Lung (tissue), 12 donors: ENCODE results near the gene MRPL44. TPM values are rescaled to one million over a fixed set of nuclear protein-coding genes. Genes with fewer than 3 reads are reported as not detected.

Source experiments
- ATAC-seq: fragments of 200-7000 bp; cut with Tn5 transposase; one replicate; pipeline ENCODE4 v1.9.1; 2020; ENCODE audit warnings: moderate number of reproducible peaks; ENCODE audit not compliant: insufficient read depth, low FRiP score
- DNase-seq, 3 donors: peaks; one replicate each; pipeline ENCODE4 v3.0.0-alpha.2; 2013 to 2017
- H3K27ac ChIP-seq, 2 donors: one replicate each; pipeline ENCODE4 v1.5.1; 2013; ENCODE audit warnings: mild to moderate bottlenecking in 2 of 2, moderate library complexity in 2 of 2, control low read depth in 1 of 2, inconsistent platforms in 1 of 2, low read depth in 1 of 2, low read length in 1 of 2
- H3K27me3 ChIP-seq, 3 donors: one replicate each; pipeline ENCODE4 v1.5.1; 2013; ENCODE audit warnings: low read length in 2 of 3; ENCODE audit not compliant: control insufficient read depth in 3 of 3, insufficient read depth in 3 of 3
- H3K36me3 ChIP-seq, 4 donors: one replicate each; pipeline ENCODE4 v1.5.1; 2013; ENCODE audit warnings: low read length in 4 of 4, mild to moderate bottlenecking in 1 of 4, moderate library complexity in 1 of 4; ENCODE audit not compliant: control insufficient read depth in 4 of 4, insufficient read depth in 4 of 4
- H3K4me1 ChIP-seq, 5 donors: one replicate each; pipeline ENCODE4 v1.5.1; 2013; ENCODE audit warnings: low read length in 5 of 5, mild to moderate bottlenecking in 2 of 5, moderate library complexity in 1 of 5; ENCODE audit not compliant: control insufficient read depth in 5 of 5, insufficient read depth in 5 of 5
- H3K4me3 ChIP-seq: one replicate; pipeline ENCODE4 v1.5.1; 2013; ENCODE audit warnings: mild to moderate bottlenecking, control low read depth, moderate library complexity
- H3K9ac ChIP-seq, 2 donors: one replicate each; pipeline ENCODE4 v1.5.1; 2013; ENCODE audit warnings: low read length in 2 of 2, control low read depth in 1 of 2; ENCODE audit not compliant: insufficient read depth in 1 of 2
- H3K9me3 ChIP-seq, 4 donors: one replicate each; pipeline ENCODE4 v1.5.1; 2013; ENCODE audit warnings: low read length in 3 of 4, mild to moderate bottlenecking in 1 of 4, moderate library complexity in 1 of 4; ENCODE audit not compliant: control insufficient read depth in 4 of 4, insufficient read depth in 3 of 4
- WGBS, 2 donors: extraction: QIAGEN DNeasy Blood & Tissue Kit; methylation state at CpG; one replicate each; pipeline ENCODE4 v1.1.7; 2013; 5-methylcytosine and 5-hydroxymethylcytosine counted together
- polyA plus RNA-seq, 2 donors: library from polyadenylated mRNA; stranded (reverse); fragments of 200-250 nt; gene quantifications; one replicate each; pipeline ENCODE4 v1.2.1, GENCODE V29; 2013
- total RNA-seq, 2 donors: library from RNA; depleted of rRNA in 1 of 2; stranded (reverse); fragments of >200 nt in 1 of 2; gene quantifications; one replicate each; pipeline ENCODE4 v1.2.1, GENCODE V29; 2014 to 2021
- TF ChIP-seq, protein P1 (sequence below): IDR thresholded peaks from 2 replicates; pipeline ENCODE4 v1.5.1; 2012; ENCODE audit warnings: mild to moderate bottlenecking; ENCODE audit errors: control extremely low read depth, extremely low read depth
- donor health status: control.
- donor health status: control.
- donor health status: Bipolar disorder and iron deficiency.
- donor health status: healthy.
- donor health status: DM: yes; HTN: yes; CAD: no.

The MRPL44 gene
- total and polyA plus RNA-seq, 4 donors: 20.4 to 23.1 (median 21.5) TPM

DNA sequence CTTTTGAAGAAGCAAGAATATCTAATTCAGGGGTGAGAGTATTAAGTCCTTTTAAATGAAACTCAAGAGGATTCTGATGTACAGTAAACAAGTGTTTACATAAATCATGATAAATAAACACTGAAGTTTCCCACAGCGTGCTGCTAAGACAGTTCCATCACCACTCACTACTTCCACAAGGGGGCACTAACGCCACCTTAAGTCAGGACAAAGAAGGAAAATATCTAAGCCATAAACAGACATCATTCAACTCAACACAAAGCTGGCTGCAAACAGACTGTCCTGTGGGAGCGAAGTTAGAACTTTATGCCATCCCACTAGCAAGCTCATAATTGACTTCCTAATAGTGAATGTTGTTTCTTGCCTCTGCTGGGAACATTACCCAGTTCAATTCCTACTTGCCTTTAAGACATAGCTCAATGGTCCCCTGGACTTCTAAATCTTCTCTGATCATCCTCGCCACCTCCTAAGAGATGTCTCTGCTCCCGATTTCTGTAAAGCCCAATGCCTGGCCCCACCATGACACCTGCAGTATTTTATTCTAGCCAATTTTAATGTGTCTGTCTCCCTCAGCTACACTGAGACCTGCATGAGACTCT lies 36.5 kb downstream of the MRPL44 start:
- DNase-seq (peak; percentile 71 to 95 (median 89)), ATAC-seq (no peak)
- Histone ChIP-seq H3K27ac (no peak overlapping the region), H3K4me3 (no peak overlapping the region), H3K9ac (no peak overlapping the region), H3K9me3 (no peaks in the 10 kb centered on the region), H3K36me3 (peaks cover 0 to 7% (median 3%) of the 10 kb centered on the region in 4 donors), H3K27me3 (no peaks in the 10 kb centered on the region), H3K4me1 (peaks cover 0 to 14% (median 1%) of the 10 kb centered on the region in 5 donors)
- 32 to 41% methylated on average over 5 of the region's 5 CpGs for WGBS, 2 donors
- TF ChIP-seq, protein P1, sequence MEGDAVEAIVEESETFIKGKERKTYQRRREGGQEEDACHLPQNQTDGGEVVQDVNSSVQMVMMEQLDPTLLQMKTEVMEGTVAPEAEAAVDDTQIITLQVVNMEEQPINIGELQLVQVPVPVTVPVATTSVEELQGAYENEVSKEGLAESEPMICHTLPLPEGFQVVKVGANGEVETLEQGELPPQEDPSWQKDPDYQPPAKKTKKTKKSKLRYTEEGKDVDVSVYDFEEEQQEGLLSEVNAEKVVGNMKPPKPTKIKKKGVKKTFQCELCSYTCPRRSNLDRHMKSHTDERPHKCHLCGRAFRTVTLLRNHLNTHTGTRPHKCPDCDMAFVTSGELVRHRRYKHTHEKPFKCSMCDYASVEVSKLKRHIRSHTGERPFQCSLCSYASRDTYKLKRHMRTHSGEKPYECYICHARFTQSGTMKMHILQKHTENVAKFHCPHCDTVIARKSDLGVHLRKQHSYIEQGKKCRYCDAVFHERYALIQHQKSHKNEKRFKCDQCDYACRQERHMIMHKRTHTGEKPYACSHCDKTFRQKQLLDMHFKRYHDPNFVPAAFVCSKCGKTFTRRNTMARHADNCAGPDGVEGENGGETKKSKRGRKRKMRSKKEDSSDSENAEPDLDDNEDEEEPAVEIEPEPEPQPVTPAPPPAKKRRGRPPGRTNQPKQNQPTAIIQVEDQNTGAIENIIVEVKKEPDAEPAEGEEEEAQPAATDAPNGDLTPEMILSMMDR: peak; percentile 79

DNA sequence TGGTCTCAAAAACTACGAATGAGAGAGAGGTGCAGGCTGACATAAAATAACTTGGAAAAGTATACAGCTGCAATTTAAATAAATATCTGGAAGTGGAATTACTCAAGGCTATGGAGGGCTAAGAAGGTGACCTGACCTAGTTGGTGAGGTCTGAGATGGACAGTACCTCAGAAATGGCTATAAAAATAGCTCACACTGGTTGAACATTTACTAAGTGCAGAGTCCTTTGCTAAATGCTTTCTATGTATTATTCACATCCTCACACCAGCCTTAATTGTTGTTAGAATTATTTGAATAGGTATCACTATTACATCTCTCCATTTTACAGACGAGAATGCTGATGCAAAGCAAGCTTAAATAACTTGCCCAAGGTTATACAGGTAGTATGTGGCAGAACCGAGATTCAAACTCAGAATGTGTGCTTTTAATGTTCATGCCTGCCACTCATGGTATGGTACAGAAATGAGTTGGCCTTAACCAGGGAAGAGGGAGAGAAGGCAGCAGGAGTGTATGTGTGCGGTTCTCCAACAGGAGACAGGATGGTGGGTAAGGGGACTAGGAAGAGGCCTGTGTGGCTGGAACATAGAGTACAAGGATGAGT lies 37.4 kb downstream of the MRPL44 start:
- TF ChIP-seq, protein P1: no peak
- no peak overlapping the region for H3K27ac ChIP-seq
- WGBS, 2 donors: 87 to 94% methylated on average over 4 of the region's 4 CpGs
- no peak overlapping the region for H3K9ac ChIP-seq
- H3K9me3 ChIP-seq: no peaks in the 10 kb centered on the region
- no peak overlapping the region for H3K4me3 ChIP-seq
- ATAC-seq: no peak
- H3K4me1 ChIP-seq: peaks cover 0 to 23% (median 0%) of the 10 kb centered on the region in 5 donors
- no peaks in the 10 kb centered on the region for H3K27me3 ChIP-seq
- peaks cover 0 to 3% (median under 1%) of the 10 kb centered on the region in 4 donors for H3K36me3 ChIP-seq
- no peak for DNase-seq

DNA sequence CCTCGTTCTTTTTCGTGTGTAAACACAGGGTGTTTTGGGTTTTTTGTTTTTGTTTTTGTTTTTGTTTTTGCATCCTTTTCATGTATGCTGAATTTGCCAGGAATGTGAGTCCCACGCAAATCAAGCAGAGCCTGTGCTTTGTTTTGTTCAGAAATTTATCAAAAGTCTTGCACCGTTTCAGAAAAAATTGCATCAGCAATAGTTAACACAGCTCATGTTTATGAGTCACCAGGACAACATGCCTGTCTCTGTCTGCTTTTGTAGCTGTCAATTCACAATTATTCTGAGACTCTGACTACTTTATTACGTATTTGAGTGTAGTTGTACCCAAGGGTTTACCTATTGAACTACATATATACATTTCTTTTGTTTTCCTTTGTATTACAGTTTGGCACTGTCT lies 38.3 kb downstream of the MRPL44 start:
- Histone ChIP-seq H3K36me3 (peaks cover 0 to 2% (median 0%) of the 10 kb centered on the region in 4 donors), H3K9ac (no peak overlapping the region), H3K27ac (no peak overlapping the region), H3K4me3 (no peak overlapping the region), H3K27me3 (no peaks in the 10 kb centered on the region), H3K9me3 (no peaks in the 10 kb centered on the region), H3K4me1 (peaks cover 0 to 28% (median 0%) of the 10 kb centered on the region in 5 donors)
- 72 to 87% methylated on average over 5 of the region's 5 CpGs for WGBS, 2 donors
- no peak for ATAC-seq
- TF ChIP-seq, protein P1: no peak
- no peak for DNase-seq
